Suprapubic skin (tissue), 3 donors: Measurements from ENCODE around the gene CYP4F12.

ENCODE experiments used
- POLR2AphosphoS5 ChIP-seq, 3 donors: sonication (generic); formaldehyde crosslinking; IDR thresholded peaks; one replicate each; pipeline ENCODE4 v1.6.1; 2017; ENCODE audit warnings: antibody characterized with exemption in 3 of 3
- TF ChIP-seq, protein P1 (sequence below), 2 donors: fragments of 200-600 bp in 1 of 2; fragments of 450-650 bp in 1 of 2; sonication (generic) in 1 of 2; IDR thresholded peaks; one replicate each; pipeline ENCODE4 v1.5.1; 2016 to 2019; ENCODE audit warnings: antibody characterized with exemption in 2 of 2, mild to moderate bottlenecking in 1 of 2, moderate library complexity in 1 of 2

DNA sequence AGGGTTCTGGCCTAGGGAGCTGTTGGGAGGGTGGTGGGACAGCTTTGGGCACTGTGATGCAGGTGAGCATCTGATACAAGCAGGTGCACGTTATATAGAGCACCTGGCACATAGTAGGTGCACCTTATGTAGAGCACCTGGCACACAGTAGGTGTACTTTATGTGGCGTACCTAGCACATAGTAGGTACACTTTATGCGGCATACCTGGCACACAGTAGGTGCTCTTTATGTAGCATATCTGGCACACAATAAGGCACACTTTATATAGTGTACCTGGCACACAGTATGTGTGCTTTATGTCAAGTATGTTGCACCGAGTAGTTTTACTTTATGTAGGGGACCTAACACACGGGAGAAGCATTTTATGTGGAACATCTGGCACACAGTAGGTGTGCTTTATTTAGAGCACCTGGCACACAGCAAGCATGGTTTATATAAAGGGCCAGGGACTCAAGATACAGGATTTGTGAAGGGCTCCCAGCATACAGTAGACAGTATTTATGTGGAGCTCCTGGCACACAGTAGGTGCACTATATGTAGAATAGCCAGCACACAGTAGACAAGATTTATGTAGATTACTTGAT lies 1.6 kb upstream of the CYP4F12 start:
- TF ChIP-seq, protein P1, sequence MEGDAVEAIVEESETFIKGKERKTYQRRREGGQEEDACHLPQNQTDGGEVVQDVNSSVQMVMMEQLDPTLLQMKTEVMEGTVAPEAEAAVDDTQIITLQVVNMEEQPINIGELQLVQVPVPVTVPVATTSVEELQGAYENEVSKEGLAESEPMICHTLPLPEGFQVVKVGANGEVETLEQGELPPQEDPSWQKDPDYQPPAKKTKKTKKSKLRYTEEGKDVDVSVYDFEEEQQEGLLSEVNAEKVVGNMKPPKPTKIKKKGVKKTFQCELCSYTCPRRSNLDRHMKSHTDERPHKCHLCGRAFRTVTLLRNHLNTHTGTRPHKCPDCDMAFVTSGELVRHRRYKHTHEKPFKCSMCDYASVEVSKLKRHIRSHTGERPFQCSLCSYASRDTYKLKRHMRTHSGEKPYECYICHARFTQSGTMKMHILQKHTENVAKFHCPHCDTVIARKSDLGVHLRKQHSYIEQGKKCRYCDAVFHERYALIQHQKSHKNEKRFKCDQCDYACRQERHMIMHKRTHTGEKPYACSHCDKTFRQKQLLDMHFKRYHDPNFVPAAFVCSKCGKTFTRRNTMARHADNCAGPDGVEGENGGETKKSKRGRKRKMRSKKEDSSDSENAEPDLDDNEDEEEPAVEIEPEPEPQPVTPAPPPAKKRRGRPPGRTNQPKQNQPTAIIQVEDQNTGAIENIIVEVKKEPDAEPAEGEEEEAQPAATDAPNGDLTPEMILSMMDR (IDR thresholded peaks at IDR 0.05): no peak
- no peak for TF ChIP-seq POLR2AphosphoS5 (IDR thresholded peaks at IDR 0.05)
